GM10266 (cell line): ENCODE data around the gene STPG2.
"Not testable (repeated sequence)": the region's sequence is repeated elsewhere in the genome, so short reads cannot be mapped to it uniquely, and the experiment has no call there.

Experiments used
- DNase-seq: peaks from one replicate; pipeline ENCODE4 v3.0.0; 2012; ENCODE audit errors: extremely low spot score
- TF ChIP-seq, protein P1 (sequence below): IDR thresholded peaks from 2 replicates; pipeline ENCODE4 v1.5.1; 2012; ENCODE audit warnings: mild to moderate bottlenecking, low read depth; ENCODE audit not compliant: control insufficient read depth, insufficient read depth; ENCODE audit errors: missing control alignments

STPG2 gene

GRCh38 chr4:97917115-97917514 lies 226.2 kb downstream of the STPG2 start:
- no peak for DNase-seq
- TF ChIP-seq, protein P1, sequence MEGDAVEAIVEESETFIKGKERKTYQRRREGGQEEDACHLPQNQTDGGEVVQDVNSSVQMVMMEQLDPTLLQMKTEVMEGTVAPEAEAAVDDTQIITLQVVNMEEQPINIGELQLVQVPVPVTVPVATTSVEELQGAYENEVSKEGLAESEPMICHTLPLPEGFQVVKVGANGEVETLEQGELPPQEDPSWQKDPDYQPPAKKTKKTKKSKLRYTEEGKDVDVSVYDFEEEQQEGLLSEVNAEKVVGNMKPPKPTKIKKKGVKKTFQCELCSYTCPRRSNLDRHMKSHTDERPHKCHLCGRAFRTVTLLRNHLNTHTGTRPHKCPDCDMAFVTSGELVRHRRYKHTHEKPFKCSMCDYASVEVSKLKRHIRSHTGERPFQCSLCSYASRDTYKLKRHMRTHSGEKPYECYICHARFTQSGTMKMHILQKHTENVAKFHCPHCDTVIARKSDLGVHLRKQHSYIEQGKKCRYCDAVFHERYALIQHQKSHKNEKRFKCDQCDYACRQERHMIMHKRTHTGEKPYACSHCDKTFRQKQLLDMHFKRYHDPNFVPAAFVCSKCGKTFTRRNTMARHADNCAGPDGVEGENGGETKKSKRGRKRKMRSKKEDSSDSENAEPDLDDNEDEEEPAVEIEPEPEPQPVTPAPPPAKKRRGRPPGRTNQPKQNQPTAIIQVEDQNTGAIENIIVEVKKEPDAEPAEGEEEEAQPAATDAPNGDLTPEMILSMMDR: no peak

GRCh38 chr4:97912156-97912555 lies 231.1 kb downstream of the STPG2 start:
- no peak for DNase-seq
- TF ChIP-seq, protein P1: no peak

DNA sequence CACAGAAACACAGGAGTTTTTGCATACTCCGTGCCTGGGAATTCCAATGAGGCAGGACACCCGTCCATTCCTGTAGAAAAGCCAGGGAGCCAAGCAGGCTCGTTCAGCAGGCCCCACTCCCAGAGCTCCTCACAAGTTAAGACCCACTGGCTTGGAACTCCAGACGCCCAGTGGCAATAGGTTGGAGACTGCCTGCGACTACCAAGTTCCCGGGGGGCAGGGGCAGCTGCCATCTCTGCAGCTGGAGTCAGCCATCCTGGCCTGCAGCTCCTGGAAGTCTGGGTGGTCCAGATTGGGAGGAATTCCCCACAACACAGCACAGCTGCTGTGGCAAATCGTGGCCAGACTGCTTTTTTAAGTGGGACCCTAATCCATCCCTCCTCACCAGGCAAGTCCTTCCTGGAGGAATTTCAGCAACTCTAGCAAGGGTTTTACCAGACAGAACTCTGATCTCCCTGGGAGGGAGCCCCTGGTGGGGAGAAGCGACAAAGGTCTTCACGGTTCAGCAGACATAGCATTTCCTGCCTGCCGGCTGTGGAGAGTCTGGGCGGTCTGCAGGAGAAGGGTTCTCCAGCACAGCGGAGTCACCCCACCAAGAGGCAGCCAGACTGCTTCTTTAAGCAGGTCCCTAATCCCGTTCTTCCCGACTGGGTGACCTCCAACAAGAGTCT lies 231.9 kb downstream of the STPG2 start:
- DNase-seq: no peak
- TF ChIP-seq, protein P1: no peak

DNA sequence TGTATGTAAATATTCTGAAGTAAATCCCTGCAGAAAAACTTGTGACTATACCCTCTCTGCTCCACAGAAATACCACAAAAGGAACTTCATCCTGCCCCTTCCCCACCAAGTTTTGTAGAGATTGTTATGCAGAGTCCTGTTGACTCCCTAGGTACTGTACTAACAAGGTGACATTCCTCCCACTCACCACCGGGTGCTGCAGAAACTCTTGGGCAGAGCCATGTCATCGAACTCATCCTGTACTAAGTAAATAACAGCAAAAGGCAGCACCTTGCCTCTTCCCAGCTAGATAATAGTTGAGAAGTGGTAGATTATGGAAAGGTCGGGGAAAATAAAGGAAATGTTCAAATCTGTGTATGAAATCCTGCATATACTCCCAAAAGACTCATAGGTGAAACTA lies 233.3 kb downstream of the STPG2 start:
- TF ChIP-seq, protein P1: no peak
- no peak for DNase-seq

GRCh38 chr4:97903436-97904189 lies 239.7 kb downstream of the STPG2 start:
- DNase-seq: not testable (repeated sequence)

DNA sequence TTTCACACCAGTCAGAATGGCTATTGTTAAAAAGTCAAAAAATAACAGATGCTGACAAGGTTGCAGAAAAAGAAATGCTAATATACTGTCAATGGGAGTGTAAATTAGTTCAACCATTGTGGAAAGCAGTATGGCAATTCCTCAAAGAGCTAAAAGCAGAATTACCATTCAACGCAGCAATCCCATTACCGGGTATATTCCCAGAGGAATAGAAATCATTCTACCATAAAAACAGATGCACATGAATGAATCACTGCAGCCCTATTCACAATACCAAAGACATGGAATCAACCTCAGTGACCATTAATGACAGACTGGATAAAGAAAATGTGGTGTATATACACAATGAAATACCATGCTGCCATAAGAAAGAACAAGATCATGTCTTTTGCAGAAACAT lies 243.0 kb downstream of the STPG2 start:
- TF ChIP-seq, protein P1: no peak
- DNase-seq: no peak

DNA sequence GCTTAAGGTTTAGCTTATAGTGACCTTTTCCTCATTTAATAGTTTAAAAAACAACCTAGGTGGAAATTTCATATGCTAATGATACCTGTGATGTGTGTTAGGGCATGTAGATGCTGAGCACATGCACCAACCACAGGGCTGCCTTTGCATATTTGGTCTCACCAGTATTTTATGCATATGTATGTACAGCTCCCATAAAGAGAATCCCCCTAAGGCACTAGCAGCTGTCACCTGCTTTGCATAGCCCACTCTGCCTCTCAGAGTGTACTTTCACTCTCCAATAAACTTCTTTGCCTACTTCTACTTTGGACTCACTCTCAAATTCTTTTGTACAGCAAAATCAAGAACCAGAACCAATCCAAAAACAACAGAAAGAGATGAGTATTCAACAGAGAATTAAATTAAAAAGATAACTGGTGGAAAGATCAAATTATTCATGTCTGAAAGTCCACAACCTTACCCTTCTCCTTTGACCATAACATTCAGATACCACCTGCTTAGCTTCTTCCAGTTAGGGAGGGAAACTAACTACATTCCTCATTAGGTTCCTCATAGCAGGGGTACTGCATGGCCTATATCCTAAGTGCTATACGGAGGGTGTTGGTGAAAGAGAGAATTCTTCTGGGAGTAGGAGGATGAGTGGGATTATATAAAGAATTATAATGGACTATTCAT lies 250.5 kb downstream of the STPG2 start:
- no peak for DNase-seq
- TF ChIP-seq, protein P1: no peak
